HG02678 (cell line): ENCODE data around the gene PRPS2.
A peak's percentile ranks its signal among the peaks of the same experiment; 100 is the strongest.

ENCODE experiments used
- ATAC-seq: cut with Tn5 transposase; IDR thresholded peaks from one replicate; pipeline ENCODE4 v1.9.1; 2021; ENCODE audit warnings: mild to moderate bottlenecking, moderate library complexity; ENCODE audit not compliant: unreplicated experiment

Gene PRPS2

GRCh38 chrX:12791257-12792228 is at the start of gene PRPS2:
Gene PRPS2, plus strand, starts transcription at chrX:12791412. Its CDS starts 86 bp downstream, at chrX:12791498.
- peak; percentile 82 for ATAC-seq

DNA sequence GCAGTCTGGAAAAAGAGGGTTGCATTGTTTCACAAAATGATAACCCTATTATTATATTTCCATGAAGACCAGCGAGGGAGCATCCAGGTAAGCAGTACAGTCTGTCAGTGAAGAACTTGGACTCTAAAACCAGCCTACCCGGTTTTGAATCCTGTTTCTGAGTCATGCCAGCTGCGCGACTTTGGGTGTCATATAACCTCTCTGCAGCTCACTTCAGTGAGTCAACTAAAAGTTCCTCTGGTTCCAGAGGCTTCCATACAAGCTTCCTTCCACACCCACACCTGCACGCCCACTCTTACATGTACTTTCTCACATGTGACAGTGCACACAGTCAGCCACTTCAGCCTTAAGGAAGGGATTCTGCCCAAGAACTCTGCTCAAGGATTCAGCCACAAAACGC is 49.8 kb upstream of the PRPS2 start:
- no peak for ATAC-seq

DNA sequence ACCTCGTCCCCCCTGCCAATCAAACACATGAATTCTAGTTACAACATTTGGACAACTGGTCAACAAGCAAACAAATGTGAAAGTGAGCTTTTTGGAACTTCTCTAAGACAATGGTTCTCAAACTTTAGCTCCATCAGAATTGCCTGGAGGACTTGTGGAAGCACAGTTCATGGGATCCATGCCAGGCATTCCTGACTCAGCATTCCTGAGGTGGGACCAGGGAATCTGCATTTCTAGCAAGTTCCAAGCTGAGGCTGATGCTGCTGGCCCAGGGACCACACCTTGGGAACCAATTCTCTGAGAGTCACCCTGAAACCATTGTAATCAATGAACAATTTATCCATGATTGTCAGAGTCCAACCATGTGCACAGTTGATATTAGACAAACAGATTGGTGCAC is 43.8 kb upstream of the PRPS2 start:
- ATAC-seq, result no peak

DNA sequence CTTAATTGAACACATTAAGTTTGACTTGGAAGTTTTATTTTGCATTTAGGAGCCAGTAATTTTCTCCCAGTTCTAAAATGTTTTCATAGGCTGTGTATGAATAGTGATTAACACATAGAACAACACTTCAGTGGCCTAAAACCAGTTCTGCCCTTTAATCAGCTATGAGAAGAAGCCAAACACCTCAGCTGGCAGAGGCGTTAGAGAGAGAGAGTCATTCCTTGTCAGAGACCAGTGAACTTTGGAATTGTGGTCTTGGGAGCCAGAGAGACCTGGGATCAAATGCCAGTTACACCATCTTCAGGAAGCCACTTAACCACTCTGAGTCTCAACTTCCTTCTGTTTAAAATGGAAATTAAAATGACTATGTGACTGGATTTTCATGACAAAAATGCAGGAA is 39.3 kb upstream of the PRPS2 start:
- no peak for ATAC-seq

DNA sequence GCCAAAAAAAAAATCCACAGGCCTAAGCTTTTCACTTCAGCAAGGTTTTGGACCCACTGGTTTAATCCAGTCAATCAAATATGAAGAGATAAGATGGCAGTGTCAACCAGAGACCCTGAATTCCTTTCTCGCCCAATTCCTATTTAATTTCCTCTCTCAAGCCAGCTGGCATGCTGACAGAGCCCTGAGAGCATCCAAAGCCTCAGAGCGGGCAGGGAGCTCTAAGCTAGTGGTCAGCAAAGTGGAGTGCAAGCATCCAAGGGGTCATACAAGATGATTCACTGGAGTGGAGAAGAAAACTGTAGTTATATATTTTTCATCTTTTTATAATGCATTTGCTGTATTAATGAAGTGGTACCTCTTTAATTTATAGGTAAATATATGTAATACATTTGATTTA is 37.8 kb upstream of the PRPS2 start:
- ATAC-seq, result no peak

GRCh38 chrX:12758291-12758690 is 32.9 kb upstream of the PRPS2 start:
- ATAC-seq, result no peak

GRCh38 chrX:12767856-12768255 is 23.4 kb upstream of the PRPS2 start:
- no peak for ATAC-seq

DNA sequence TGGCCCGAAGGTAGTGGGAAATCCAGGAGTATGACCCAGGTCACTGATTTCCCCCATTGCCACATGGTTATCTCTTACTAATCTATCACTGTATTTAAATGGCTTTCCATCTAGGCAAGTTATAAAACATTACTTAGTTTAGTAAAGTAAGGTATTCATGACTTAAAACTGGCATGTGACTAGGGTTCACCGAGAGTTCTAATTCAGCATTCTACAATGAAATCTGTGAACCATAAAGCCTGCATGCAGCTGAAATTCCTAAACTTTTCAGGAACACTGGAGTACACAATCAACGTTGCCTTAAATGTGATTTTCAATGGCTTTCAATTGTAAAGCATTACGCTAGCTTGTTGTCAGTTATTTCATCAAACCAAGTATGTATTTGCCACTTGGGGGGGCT is 22.7 kb upstream of the PRPS2 start:
- no peak for ATAC-seq

GRCh38 chrX:12770440-12770839 is 20.8 kb upstream of the PRPS2 start:
- ATAC-seq, result no peak

- ATAC-seq, result peak; percentile 83
Observed at GRCh38 chrX:12771445-12772069, 19.7 kb upstream of the PRPS2 start.

DNA sequence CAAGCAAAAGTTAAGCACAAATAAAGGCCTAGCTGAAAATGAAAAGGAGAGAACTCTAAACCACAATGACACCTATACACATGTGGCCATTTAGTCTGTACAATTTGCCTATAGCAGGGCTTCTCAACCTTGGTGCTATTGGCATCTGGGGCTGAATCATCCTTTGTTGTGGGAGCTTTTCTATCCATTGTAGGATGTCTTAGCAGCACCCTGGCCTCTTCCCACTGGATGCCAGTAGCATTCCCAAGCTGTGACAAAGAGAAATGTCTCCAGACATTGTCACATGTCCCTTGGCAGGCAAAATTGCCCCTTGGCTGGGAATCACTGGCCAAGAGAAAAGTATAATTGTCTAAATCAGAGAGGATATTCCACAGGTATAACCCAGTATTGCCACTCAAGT is 13.5 kb upstream of the PRPS2 start:
- no peak for ATAC-seq

DNA sequence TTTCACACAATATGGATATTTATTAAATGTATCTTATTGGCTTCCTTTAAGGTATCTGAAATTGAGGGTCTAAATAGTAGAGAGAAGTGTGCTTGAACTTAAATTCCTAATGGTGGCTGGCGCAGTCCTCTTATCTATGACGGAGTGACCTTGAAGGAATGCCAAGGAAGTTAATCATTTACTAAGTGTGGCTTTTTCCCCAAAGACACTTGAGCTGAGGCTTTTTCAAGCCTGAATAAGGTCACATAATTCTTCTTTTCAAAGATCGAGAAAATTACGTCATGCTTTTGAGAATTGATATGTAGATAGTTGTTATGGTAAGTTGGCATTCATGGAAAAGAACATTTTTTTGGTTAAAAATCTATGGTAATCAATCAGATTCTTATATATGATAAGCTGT is 11.7 kb upstream of the PRPS2 start:
- ATAC-seq, result no peak

DNA sequence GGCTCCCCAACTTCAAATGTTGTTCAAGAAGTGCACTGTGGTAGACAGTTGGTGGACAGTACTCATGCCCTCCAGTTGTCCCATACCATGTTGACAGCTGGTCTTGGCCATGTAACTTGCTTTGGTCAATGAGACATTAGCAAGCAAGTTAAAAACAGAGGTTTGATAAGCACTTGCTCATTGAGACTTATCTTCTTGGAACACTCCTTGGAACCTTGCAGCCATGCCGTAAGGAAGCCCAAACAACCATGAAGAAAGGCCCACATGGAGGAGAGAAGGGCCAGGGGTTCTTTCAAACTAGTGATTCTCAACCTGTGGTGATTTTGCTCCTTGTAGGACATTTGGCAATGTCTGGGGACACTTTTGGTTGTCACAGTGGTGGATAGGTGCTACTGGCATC is 2.6 kb upstream of the PRPS2 start:
- ATAC-seq, result no peak

DNA sequence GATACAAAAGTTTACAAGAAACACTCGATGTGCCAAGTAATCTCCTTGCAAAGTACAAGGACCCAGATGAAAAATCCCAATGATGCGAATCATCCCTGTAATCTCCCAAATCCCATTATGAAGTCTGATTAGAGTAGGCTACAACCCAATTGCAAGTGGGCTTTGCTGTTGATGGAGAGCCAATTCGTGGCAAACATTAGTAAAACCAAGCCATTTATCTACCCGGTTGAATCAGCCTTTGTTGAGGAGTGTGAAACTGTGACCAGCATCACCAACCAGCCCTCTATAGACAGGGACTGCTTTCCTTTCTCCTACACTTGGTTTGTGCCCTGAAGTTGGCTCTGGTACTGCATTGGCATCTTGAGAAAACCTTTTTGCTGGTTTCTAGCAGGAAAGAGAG is 1.2 kb upstream of the PRPS2 start:
- no peak for ATAC-seq

- ATAC-seq, result peak; percentile 27
Observed at GRCh38 chrX:12790885-12791256, 341 bp upstream of the PRPS2 start.

GRCh38 chrX:12792711-12793110 is 1.5 kb downstream of the PRPS2 start:
- ATAC-seq, result no peak

GRCh38 chrX:12794654-12795053 is 3.4 kb downstream of the PRPS2 start:
- no peak for ATAC-seq

- ATAC-seq, result no peak
Observed at GRCh38 chrX:12798601-12799000, 7.4 kb downstream of the PRPS2 start.

DNA sequence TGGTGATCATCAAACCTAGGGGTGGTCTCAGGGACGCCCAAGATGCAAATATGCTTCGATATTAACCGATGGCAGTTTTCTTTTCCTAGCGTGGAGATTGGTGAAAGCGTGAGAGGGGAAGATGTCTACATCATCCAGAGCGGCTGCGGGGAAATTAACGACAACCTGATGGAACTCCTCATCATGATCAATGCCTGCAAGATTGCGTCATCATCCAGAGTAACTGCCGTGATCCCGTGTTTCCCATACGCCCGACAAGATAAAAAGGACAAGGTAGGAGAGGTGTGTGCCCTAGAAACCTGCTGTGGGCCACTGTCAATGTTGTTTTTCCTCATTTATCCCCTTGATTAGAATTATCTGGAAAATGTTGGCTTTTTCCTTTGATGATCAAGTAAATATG is 7.9 kb downstream of the PRPS2 start:
- no peak for ATAC-seq

GRCh38 chrX:12802741-12803140 is 11.5 kb downstream of the PRPS2 start:
- no peak for ATAC-seq

GRCh38 chrX:12804655-12805054 is 13.4 kb downstream of the PRPS2 start:
- ATAC-seq, result no peak

DNA sequence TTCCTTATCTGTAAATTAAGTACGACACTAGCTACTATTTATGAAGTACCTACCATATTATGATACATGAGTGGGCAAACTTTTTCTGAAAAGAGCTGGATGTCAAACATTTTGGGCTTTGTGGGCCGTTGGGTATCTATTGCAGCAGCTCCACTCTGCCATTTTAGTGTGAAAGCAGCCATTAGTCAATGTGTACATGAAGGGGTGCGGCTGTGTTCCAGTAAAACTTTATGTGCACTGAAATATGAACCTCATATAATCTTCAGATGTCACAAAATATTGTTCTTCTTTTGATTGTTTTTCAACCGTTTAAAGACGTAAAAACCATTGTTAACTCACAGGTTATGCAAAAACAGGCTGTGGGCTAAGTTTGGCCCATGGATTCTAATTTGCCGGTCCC is 14.1 kb downstream of the PRPS2 start:
- ATAC-seq, result no peak
